Cortex of kidney (tissue), 1 donor: ENCODE results near the gene FAAP20.
"Not testable (repeated sequence)": the region's sequence is repeated elsewhere in the genome, so short reads cannot be mapped to it uniquely, and the experiment has no call there.

Experiments
- DNase-seq: peaks from one replicate; lab custom pipeline; 2025; lab: John Stamatoyannopoulos, UW

FAAP20 gene

DNA sequence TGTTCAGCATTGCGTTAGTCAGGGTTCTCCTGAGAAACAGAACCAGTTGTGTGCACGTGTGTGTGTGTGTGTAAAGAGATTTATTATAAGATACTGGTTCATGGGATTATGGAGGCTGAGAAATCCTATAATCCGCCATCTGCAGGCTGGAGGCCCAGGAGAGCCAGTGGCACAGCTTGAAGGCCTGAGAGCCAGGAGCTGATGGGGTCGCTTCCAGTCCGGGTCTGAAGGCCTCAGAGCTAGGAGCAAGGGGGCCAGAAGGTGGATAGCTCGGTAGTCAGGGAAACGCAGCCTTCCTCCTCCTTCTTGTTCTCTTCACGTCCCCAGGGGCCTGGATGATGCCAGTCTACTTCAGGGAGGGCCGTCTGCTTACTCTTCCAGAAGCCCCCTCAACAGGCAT lies 37.7 kb downstream of the FAAP20 start:
- DNase-seq: no peak

- DNase-seq: no peak
Measured at GRCh38 chr1:2155788-2156187, 38.8 kb downstream of the FAAP20 start.

DNA sequence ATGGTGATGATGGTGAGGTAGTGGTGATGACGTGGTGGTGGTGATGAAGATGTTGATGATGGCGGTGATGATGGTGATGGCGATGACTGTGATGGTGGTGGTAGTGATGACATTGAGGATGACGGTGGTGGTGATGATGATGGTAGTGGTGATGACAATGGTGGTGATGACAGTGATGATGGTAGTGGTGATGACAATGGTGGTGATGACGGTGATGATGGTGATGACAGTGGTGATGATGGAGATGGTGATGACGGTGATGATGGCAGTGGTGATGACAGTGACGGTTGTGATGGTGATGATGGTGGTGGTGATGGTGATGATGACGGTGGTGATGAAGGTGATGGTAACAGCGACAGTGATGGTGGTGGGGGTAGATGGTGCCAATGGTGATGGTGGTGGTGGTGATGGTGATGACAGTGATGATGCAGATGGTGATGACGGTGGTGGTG lies 39.4 kb downstream of the FAAP20 start:
- no peak for DNase-seq

DNA sequence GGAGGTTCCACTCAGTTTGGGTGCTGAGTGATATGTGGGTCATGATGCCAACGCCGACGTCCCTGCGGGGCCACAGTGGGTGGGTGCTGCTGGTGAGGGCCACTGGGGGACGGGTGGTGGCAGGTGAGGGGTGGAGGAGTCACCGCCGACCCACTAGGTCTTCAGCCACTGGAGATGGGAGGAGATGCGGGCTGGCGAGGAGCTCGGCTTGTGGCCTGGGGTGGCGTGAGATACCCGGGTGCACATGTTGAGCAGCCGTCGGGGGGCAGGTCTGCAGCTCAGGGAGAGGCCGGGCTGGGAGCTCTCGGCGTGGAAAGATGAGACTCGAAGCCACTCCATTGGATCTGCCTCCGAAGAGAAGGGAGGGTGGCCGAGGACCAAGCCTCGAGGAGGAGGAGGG lies 40.5 kb downstream of the FAAP20 start:
- no peak for DNase-seq

DNA sequence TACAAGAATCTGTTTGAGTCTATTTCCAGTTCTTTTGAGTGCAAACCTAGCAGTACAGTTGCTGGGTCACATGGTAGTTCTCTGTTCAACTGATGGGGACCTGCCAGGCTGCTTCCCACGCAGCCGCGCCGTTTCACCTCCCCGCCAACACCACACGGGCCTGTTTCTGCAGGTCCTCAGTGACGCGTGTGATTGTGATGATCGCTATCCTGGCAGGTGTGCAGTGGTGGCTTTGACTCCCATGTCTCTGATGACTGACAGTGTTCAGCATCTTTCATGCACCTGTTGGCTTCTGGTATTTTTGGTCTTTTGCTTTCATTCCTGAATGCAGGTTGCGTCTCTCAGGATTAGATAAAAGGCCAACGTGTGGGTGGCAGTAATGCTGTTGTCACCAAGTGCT lies 41.6 kb downstream of the FAAP20 start:
- no peak for DNase-seq

GRCh38 chr1:2151911-2152310 lies 42.7 kb downstream of the FAAP20 start:
- no peak for DNase-seq

GRCh38 chr1:2151252-2151651 lies 43.3 kb downstream of the FAAP20 start:
- DNase-seq: no peak

GRCh38 chr1:2150801-2151200 lies 43.8 kb downstream of the FAAP20 start:
- no peak for DNase-seq

DNA sequence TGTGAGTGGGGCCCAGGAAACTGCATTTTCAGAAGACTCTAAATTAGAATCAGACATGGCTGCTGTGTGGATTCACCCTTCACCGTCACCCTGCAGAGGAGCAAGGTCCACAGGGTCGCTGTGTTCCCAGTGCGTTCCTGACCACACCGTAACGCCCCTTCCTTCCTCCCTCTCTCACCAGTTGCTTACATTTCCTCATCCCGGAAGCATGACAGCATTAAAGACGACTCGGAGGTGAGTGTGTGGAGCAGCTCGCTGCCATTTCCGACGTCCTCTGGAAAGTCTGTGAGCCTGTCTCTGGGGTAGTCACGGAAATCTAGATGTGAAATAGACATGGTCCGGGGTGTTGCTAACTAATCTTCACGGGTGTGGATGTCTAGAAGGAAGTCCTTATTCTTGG lies 45.9 kb downstream of the FAAP20 start:
- no peak for DNase-seq

GRCh38 chr1:2147869-2148268 lies 46.7 kb downstream of the FAAP20 start:
- not testable (repeated sequence) for DNase-seq

GRCh38 chr1:2146836-2147517 lies 47.6 kb downstream of the FAAP20 start:
- DNase-seq: no peak

- no peak for DNase-seq
Measured at GRCh38 chr1:2145946-2146835, 48.4 kb downstream of the FAAP20 start.

DNA sequence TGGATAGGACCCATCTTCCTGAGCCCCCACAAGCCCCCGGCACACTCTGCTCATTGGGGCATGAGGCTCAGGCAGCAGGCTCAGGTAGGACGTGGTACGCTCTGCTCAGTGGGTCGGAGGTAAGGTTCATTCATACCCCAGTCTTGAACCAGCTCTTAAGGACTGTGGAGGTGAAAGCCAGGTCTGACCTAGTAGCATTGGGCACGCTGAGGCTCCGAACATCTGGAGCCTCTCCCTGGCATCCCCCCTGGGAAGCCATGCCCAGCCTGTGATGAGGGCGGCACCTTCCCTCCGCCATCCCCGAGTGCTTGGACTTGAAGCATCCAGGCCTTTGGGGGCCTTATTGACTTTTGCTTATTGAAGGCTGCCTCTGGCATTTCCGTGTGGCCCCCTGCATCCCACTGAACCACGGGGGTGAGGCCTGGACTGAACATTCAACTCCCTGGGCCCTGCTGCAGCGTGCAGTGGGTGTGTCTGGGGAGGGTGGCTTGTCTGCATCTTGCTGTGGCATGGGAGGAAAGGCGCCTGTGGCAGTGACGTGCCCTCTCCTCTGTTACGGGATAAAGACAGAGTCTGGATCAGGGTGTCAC lies 50.0 kb downstream of the FAAP20 start:
- no peak for DNase-seq

GRCh38 chr1:2143814-2144500 lies 50.6 kb downstream of the FAAP20 start:
- DNase-seq: no peak

DNA sequence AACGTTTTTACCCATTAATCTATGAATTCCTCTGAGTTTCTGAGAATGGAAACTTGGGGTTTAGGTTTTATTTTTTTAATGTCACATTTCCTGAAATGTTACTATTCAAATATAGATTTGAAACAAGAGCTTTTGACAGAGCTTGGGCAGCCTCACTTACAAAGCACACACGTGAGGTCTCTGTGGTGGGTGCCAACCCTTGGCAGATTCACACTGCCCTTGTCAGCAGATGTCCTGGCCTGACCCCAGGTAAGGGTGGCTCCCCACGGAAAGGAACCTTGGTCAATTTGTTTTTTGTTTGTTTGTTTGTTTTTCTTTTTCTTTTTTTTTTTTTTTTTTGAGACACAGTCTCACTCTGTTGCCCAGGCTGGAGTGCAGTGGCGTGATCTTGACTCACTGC lies 53.5 kb downstream of the FAAP20 start:
- DNase-seq: no peak
